Occipital lobe (tissue), 2 donors: ENCODE measurements around the gene DPP6. TPM values are rescaled to one million over a fixed set of nuclear protein-coding genes. Genes with fewer than 3 reads are reported as not detected.

Source experiments
- DNase-seq: peaks from one replicate; lab custom pipeline; 2025; lab: John Stamatoyannopoulos, UW
- total RNA-seq: library from RNA; depleted of rRNA; stranded (reverse); fragments of >200 nt; gene quantifications from one replicate; pipeline ENCODE4 v1.2.3, GENCODE V29; 2014

Gene DPP6
- total RNA-seq, 1 donor from 2014 or later, result 36.7 TPM

GRCh38 chr7:154874409-154875113 is 822.4 kb downstream of the DPP6 start:
- DNase-seq, result no peak

- DNase-seq, result no peak
These were observed 823.1 kb downstream of the DPP6 start for GRCh38 chr7:154875297-154875696.

GRCh38 chr7:154876516-154876915 is 824.3 kb downstream of the DPP6 start:
- DNase-seq, result no peak

- DNase-seq, result no peak
These were observed 824.8 kb downstream of the DPP6 start for GRCh38 chr7:154877031-154877430.

- no peak for DNase-seq
These were observed 827.4 kb downstream of the DPP6 start for GRCh38 chr7:154879629-154880028.

GRCh38 chr7:154880513-154880912 is 828.3 kb downstream of the DPP6 start:
- DNase-seq, result no peak

GRCh38 chr7:154881026-154881425 is 828.8 kb downstream of the DPP6 start:
- DNase-seq, result no peak

- no peak for DNase-seq
These were observed 829.3 kb downstream of the DPP6 start for GRCh38 chr7:154881526-154881925.

GRCh38 chr7:154882931-154883474 is 830.8 kb downstream of the DPP6 start:
- no peak for DNase-seq

GRCh38 chr7:154884348-154884920 is 832.2 kb downstream of the DPP6 start:
- DNase-seq, result no peak

GRCh38 chr7:154886591-154886990 is 834.4 kb downstream of the DPP6 start:
- no peak for DNase-seq

GRCh38 chr7:154888690-154889089 is 836.5 kb downstream of the DPP6 start:
- DNase-seq, result no peak

GRCh38 chr7:154892459-154892858 is 840.3 kb downstream of the DPP6 start:
- no peak for DNase-seq

GRCh38 chr7:154896076-154896475 is 843.9 kb downstream of the DPP6 start:
- no peak for DNase-seq

GRCh38 chr7:154898973-154899855 is 847.0 kb downstream of the DPP6 start:
- DNase-seq, result no peak

- DNase-seq, result no peak
These were observed 847.7 kb downstream of the DPP6 start for GRCh38 chr7:154899862-154900261.

- no peak for DNase-seq
These were observed 850.4 kb downstream of the DPP6 start for GRCh38 chr7:154902600-154903082.

GRCh38 chr7:154903083-154903731 is 851.0 kb downstream of the DPP6 start:
- no peak for DNase-seq

GRCh38 chr7:154905146-154905545 is 852.9 kb downstream of the DPP6 start:
- no peak for DNase-seq

- DNase-seq, result no peak
These were observed 853.4 kb downstream of the DPP6 start for GRCh38 chr7:154905615-154906014.

- DNase-seq, result no peak
These were observed 854.0 kb downstream of the DPP6 start for GRCh38 chr7:154906201-154906600.
